Heart right ventricle (tissue), 16 donors: ENCODE measurements around the gene SLC1A7. TPM values are rescaled to one million over a fixed set of nuclear protein-coding genes. Genes with fewer than 3 reads are reported as not detected.

Experiments used
- ATAC-seq, 8 donors: fragments of 200-7000 bp; cut with Tn5 transposase; one replicate each; pipeline ENCODE4 v1.9.1; 2020; ENCODE audit warnings: mild to moderate bottlenecking in 8 of 8, moderate library complexity in 8 of 8, moderate number of reproducible peaks in 1 of 8
- DNase-seq, 2 donors: peaks; one replicate each; pipeline ENCODE4 v3.0.0-alpha.2; 2020
- H3K27ac ChIP-seq, 10 donors: fragments of 200-600 bp; sonication (generic) in 2 of 10; one replicate each; pipeline versions ENCODE4 v1.5.0 to v1.8.0; 2020 to 2022; ENCODE audit warnings: mild to moderate bottlenecking in 3 of 10
- H3K27me3 ChIP-seq, 7 donors: fragments of 200-600 bp; one replicate each; pipeline ENCODE4 v1.8.0; 2021 to 2022; ENCODE audit warnings: mild to moderate bottlenecking in 2 of 7
- H3K36me3 ChIP-seq, 9 donors: fragments of 200-600 bp; sonication (generic) in 1 of 9; one replicate each; pipeline versions ENCODE4 v1.5.0 to v1.8.0; 2020 to 2022; ENCODE audit warnings: mild to moderate bottlenecking in 2 of 9
- H3K4me1 ChIP-seq, 9 donors: fragments of 200-600 bp; sonication (generic) in 1 of 9; one replicate each; pipeline versions ENCODE4 v1.5.0 to v1.8.0; 2020 to 2022; ENCODE audit warnings: mild to moderate bottlenecking in 4 of 9
- H3K4me3 ChIP-seq, 10 donors: fragments of 200-600 bp; sonication (generic) in 2 of 10; one replicate each; pipeline versions ENCODE4 v1.5.0 to v1.8.0; 2020 to 2022; ENCODE audit warnings: mild to moderate bottlenecking in 7 of 10, moderate library complexity in 2 of 10
- H3K9me3 ChIP-seq, 11 donors: fragments of 200-600 bp in 10 of 11; sonication (generic) in 2 of 11; one replicate each; pipeline versions ENCODE4 v1.5.0 to v1.8.0; 2013 to 2022; ENCODE audit warnings: mild to moderate bottlenecking in 2 of 11, control low read depth in 1 of 11, moderate library complexity in 1 of 11
- WGBS, 2 donors: extraction: QIAGEN DNeasy Blood & Tissue Kit; methylation state at CpG; one replicate each; pipeline ENCODE4 v1.1.7; 2013; ENCODE audit warnings: inconsistent platforms in 1 of 2; 5-methylcytosine and 5-hydroxymethylcytosine counted together
- intact Hi-C, 10 donors: fragments of 100-400 bp; cut with DNase I; formaldehyde crosslinking; loops; one replicate each; pipeline versions ENCODE4 v1.11.1 to v1.14.2; 2022
- polyA plus RNA-seq, 2 donors: library from polyadenylated mRNA; stranded (reverse); fragments of 200-250 nt; gene quantifications; one replicate each; pipeline ENCODE4 v1.2.3, GENCODE V29; 2013
- total RNA-seq, 10 donors: library from RNA; stranded (reverse); fragmentation: NEBNext Ultra II Directional in 3 of 10; extraction: Animal tissue kit (Norgen Biotek cat#: 25700) in 3 of 10; gene quantifications; one replicate each; pipeline versions ENCODE4 v1.2.1 to v1.2.4, GENCODE V29; 2021 to 2023
- TF ChIP-seq, protein P1 (sequence below), 9 donors: fragments of 200-600 bp; sonication (generic) in 2 of 9; IDR thresholded peaks; one replicate each; pipeline versions ENCODE4 v1.5.0 to v1.8.0; 2021 to 2022; ENCODE audit warnings: antibody characterized with exemption in 9 of 9, mild to moderate bottlenecking in 5 of 9, moderate library complexity in 1 of 9
- donor health status: Arrhythmogenic right ventricular cardiomyopathy.
- donor health status: ischemic (EF 13 %, LVEDD 7.1; RV severe dilation, severe dysfunction).
- donor health status: healthy with polysubstance abuse.
- donor health status: DM: no; HTN: yes; CAD: no.
- donor health status: DM: no; HTN: no; CAD: no.
- donor health status: ischemic (EF 25% LVEDD 6.9; RV normal size, moderate dysfunction).
- donor health status: ischemic (EF 25% LVEDD 5.7; RV mildly dilated, moderate dysfunction).
- donor health status: healthy.
- donor health status: DM: yes; HTN: yes; CAD: no.
- donor health status: Ischemic cardiomyopathy.
- donor health status: ischemic (EF 35%, LVEDD 5.7; RV mildly dilated, moderate dysfunction).
- donor health status: nonischemic (EF 11% LVEDD 7.7; RV severe dilation, severe dysfunction).
- donor health status: DM: yes; HTN: yes; CAD: no.
- donor health status: PGD.
- donor health status: ischemic (EF 29% LVEDD 5.4; RV normal size, mild dysfunction).
- donor health status: nonischemic (EF 23%, LVEDD 6.1; RV moderate dilation, normal function).

SLC1A7 gene
- total and polyA plus RNA-seq, 12 donors, result 0.04 to 2.0 (median 0.42) TPM

GRCh38 chr1:53046930-53047329 is 95.5 kb downstream of the SLC1A7 start:
- DNase-seq, result no peak

GRCh38 chr1:53044926-53045325 is 97.5 kb downstream of the SLC1A7 start:
- Histone ChIP-seq H3K27ac (no peak overlapping the region), H3K36me3 (peaks cover 0 to 69% (median 3%) of the 10 kb centered on the region in 9 donors), H3K4me3 (no peak overlapping the region), H3K4me1 (peaks cover 4 to 39% (median 36%) of the 10 kb centered on the region in 9 donors), H3K27me3 (no peaks in the 10 kb centered on the region), H3K9me3 (no peaks in the 10 kb centered on the region)
- WGBS, 2 donors, result 87 to 88% methylated on average over 5 of the region's 5 CpGs
- ATAC-seq, result no peak
- DNase-seq, result no peak
- intact Hi-C loops, result no loop called here
- TF ChIP-seq, protein P1, sequence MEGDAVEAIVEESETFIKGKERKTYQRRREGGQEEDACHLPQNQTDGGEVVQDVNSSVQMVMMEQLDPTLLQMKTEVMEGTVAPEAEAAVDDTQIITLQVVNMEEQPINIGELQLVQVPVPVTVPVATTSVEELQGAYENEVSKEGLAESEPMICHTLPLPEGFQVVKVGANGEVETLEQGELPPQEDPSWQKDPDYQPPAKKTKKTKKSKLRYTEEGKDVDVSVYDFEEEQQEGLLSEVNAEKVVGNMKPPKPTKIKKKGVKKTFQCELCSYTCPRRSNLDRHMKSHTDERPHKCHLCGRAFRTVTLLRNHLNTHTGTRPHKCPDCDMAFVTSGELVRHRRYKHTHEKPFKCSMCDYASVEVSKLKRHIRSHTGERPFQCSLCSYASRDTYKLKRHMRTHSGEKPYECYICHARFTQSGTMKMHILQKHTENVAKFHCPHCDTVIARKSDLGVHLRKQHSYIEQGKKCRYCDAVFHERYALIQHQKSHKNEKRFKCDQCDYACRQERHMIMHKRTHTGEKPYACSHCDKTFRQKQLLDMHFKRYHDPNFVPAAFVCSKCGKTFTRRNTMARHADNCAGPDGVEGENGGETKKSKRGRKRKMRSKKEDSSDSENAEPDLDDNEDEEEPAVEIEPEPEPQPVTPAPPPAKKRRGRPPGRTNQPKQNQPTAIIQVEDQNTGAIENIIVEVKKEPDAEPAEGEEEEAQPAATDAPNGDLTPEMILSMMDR (IDR thresholded peaks at IDR 0.05), result no peak

More at GRCh38 chr1:53046930-53047329, 95.5 kb downstream of the SLC1A7 start:
- Histone ChIP-seq H3K27me3 (no peaks in the 10 kb centered on the region), H3K4me1 (peaks cover 4 to 44% (median 38%) of the 10 kb centered on the region in 9 donors), H3K27ac (peak overlapping the region in 4 of 10 donors; percentile 26 to 74 (median 58)), H3K4me3 (no peak overlapping the region), H3K9me3 (no peaks in the 10 kb centered on the region), H3K36me3 (peaks cover 0 to 75% (median 3%) of the 10 kb centered on the region in 9 donors)
- TF ChIP-seq, protein P1 (IDR thresholded peaks at IDR 0.05), result no peak
- WGBS, 2 donors, result 4 to 10% methylated on average over 2 of the region's 2 CpGs
- intact Hi-C loops, result no loop called here
- peak in 6 of 8 donors; percentile 18 to 49 (median 35) for ATAC-seq

- intact Hi-C loops, result no loop called here
- Histone ChIP-seq H3K27ac (no peak overlapping the region), H3K27me3 (no peaks in the 10 kb centered on the region), H3K9me3 (no peaks in the 10 kb centered on the region), H3K4me3 (no peak overlapping the region), H3K4me1 (peaks cover 3 to 22% (median 19%) of the 10 kb centered on the region in 9 donors), H3K36me3 (peaks cover 0 to 70% (median 12%) of the 10 kb centered on the region in 9 donors)
- DNase-seq (no peak), ATAC-seq (no peak)
- TF ChIP-seq, protein P1 (IDR thresholded peaks at IDR 0.05), result no peak
Measured at GRCh38 chr1:53043271-53043670, 99.2 kb downstream of the SLC1A7 start.

DNA sequence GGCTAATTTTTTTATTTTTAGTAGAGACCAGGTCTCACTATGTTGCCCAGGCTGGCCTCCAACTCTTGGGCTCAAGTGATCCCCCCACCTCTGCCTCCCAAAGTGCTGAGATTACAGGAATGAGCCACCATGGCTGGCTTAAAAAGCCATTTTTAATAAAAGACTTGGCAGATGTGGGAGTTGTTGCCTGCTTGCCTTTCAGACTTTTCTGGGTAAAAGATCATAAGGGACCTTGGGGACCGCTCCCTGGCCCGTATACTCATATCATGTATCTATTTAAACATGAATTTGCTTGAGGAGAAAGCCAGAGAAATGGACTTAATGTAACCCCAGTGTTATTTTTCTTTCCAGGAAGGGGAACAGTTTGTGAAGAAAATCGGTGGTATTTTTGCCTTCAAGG is 103.9 kb downstream of the SLC1A7 start:
- ATAC-seq, result no peak
- Histone ChIP-seq H3K4me3 (no peak overlapping the region), H3K4me1 (no peaks in the 10 kb centered on the region), H3K36me3 (peaks cover 0 to 58% (median 12%) of the 10 kb centered on the region in 9 donors), H3K9me3 (no peaks in the 10 kb centered on the region), H3K27me3 (no peaks in the 10 kb centered on the region), H3K27ac (no peak overlapping the region)
- intact Hi-C loops, result no loop called here
- TF ChIP-seq, protein P1 (IDR thresholded peaks at IDR 0.05), result no peak
- DNase-seq, result no peak
- 79 to 83% methylated on average over 3 of the region's 3 CpGs for WGBS, 2 donors

Other genes with a start within 250 kb of the SLC1A7 start
- gene ECHDC2, start 220.9 kb downstream of the SLC1A7 start, total RNA-seq, result 100 to 1,000 TPM in 9 of 10 donors, 10 to 100 TPM in 1; 74.6 to 148 (median 114) TPM
- 100 to 1,000 TPM in 1 of 2 donors, 10 to 100 TPM in 1; 54.0 to 247 TPM for gene ECHDC2, start 220.9 kb downstream of the SLC1A7 start, polyA plus RNA-seq
- gene SCP2, start 215.4 kb downstream of the SLC1A7 start, total RNA-seq, result 100 to 1,000 TPM; 117 to 149 (median 133) TPM
- 100 to 1,000 TPM in 1 of 2 donors, 10 to 100 TPM in 1; 82.3 to 120 TPM for gene SCP2, start 215.4 kb downstream of the SLC1A7 start, polyA plus RNA-seq
- gene PODN, start 80.4 kb downstream of the SLC1A7 start, total RNA-seq, result 10 to 100 TPM; 11.2 to 27.4 (median 15.4) TPM
- gene PODN, start 80.4 kb downstream of the SLC1A7 start, polyA plus RNA-seq, result 10 to 100 TPM; 11.4 to 17.3 TPM
- 10 to 100 TPM; 29.3 to 48.7 (median 37.5) TPM for gene CPT2, start 54.2 kb upstream of the SLC1A7 start, total RNA-seq
- gene CPT2, start 54.2 kb upstream of the SLC1A7 start, polyA plus RNA-seq, result 10 to 100 TPM; 10.3 to 12.2 TPM
- 10 to 100 TPM; 41.8 to 54.6 (median 48.4) TPM for gene CZIB, start 78.0 kb upstream of the SLC1A7 start, total RNA-seq
- gene CZIB, start 78.0 kb upstream of the SLC1A7 start, polyA plus RNA-seq, result 10 to 100 TPM; 62.9 to 97.3 TPM
- 10 to 100 TPM; 17.3 to 31.5 (median 22.6) TPM for gene MAGOH, start 95.9 kb upstream of the SLC1A7 start, total RNA-seq
- gene MAGOH, start 95.9 kb upstream of the SLC1A7 start, polyA plus RNA-seq, result 10 to 100 TPM; 61.1 to 67.3 TPM
- gene LRP8, start 185.4 kb upstream of the SLC1A7 start, total RNA-seq, result 1 to 10 TPM; 1.7 to 4.7 (median 2.3) TPM
- gene LRP8, start 185.4 kb upstream of the SLC1A7 start, polyA plus RNA-seq, result 1 to 10 TPM in 1 of 2 donors, under 1 TPM in 1; 0.37 to 1.1 TPM